Esophagus muscularis mucosa (tissue), 4 donors: ENCODE results near the gene BRSK2. TPM values are rescaled to one million over a fixed set of nuclear protein-coding genes. Genes with fewer than 3 reads are reported as not detected.

Experiments used
- DNase-seq: peaks from one replicate; pipeline ENCODE4 v3.0.0-alpha.2; 2017; ENCODE audit errors: extremely low spot score
- H3K27ac ChIP-seq, 4 donors: fragments of 200-600 bp; sonication (generic); replicated peaks in 1 of 4; 1 replicate in 3 of 4; 2 replicates in 1 of 4; pipeline ENCODE4 v1.5.1; 2016 to 2019; ENCODE audit warnings: mild to moderate bottlenecking in 1 of 4
- H3K27me3 ChIP-seq, 4 donors: fragments of 200-600 bp; sonication (generic); one replicate each; pipeline versions ENCODE4 v1.5.1 to v1.6.0; 2016 to 2019
- H3K36me3 ChIP-seq, 4 donors: fragments of 200-600 bp; sonication (generic); one replicate each; pipeline ENCODE4 v1.5.1; 2016 to 2019
- H3K4me1 ChIP-seq, 4 donors: fragments of 200-600 bp; sonication (generic); one replicate each; pipeline ENCODE4 v1.5.1; 2016 to 2019
- H3K4me3 ChIP-seq, 4 donors: fragments of 200-600 bp; sonication (generic); 1 replicate in 2 of 4; 2 replicates in 2 of 4; pipeline ENCODE4 v1.5.1; 2016 to 2019; ENCODE audit warnings: mild to moderate bottlenecking in 4 of 4, moderate library complexity in 1 of 4
- H3K9me3 ChIP-seq, 4 donors: fragments of 200-600 bp; sonication (generic); 1 replicate in 3 of 4; 2 replicates in 1 of 4; pipeline ENCODE4 v1.5.1; 2016 to 2019
- EP300 ChIP-seq: sonication (generic); formaldehyde crosslinking; IDR thresholded peaks from one replicate; pipeline ENCODE4 v1.6.1; 2017; ENCODE audit warnings: antibody characterized with exemption
- POLR2A ChIP-seq: fragments of 450-650 bp; IDR thresholded peaks from one replicate; pipeline ENCODE4 v1.6.1; 2017; ENCODE audit warnings: antibody characterized with exemption, moderate library complexity, mild to moderate bottlenecking, low read depth
- POLR2AphosphoS5 ChIP-seq, 2 donors: sonication (generic); formaldehyde crosslinking; IDR thresholded peaks; one replicate each; pipeline ENCODE4 v1.6.1; 2017; ENCODE audit warnings: antibody characterized with exemption in 2 of 2
- WGBS: methylation state at CpG from one replicate; pipeline ENCODE4 v1.1.5; 2018; 5-methylcytosine and 5-hydroxymethylcytosine counted together
- intact Hi-C: fragments of 100-400 bp; cut with DNase I; formaldehyde crosslinking; loops from one replicate; pipeline ENCODE4 v1.15.1; 2023
- total RNA-seq, 4 donors: library from RNA; depleted of rRNA; stranded (reverse); fragments of >200 nt; gene quantifications; one replicate each; pipeline versions ENCODE4 v1.1.0 to v1.2.1, GENCODE V29; 2016
- TF ChIP-seq, protein P1 (sequence below), 3 experiments: fragments of 200-600 bp in 2 of 3; fragments of 450-650 bp in 1 of 3; sonication (generic) in 2 of 3; IDR thresholded peaks; one replicate each; pipeline ENCODE4 v1.5.1; 2017 to 2019; ENCODE audit warnings: antibody characterized with exemption in 3 of 3, mild to moderate bottlenecking in 2 of 3, moderate library complexity in 1 of 3

BRSK2 gene
- total RNA-seq, 4 donors from 2014 or later: 1.0 to 3.3 (median 2.8) TPM

DNA sequence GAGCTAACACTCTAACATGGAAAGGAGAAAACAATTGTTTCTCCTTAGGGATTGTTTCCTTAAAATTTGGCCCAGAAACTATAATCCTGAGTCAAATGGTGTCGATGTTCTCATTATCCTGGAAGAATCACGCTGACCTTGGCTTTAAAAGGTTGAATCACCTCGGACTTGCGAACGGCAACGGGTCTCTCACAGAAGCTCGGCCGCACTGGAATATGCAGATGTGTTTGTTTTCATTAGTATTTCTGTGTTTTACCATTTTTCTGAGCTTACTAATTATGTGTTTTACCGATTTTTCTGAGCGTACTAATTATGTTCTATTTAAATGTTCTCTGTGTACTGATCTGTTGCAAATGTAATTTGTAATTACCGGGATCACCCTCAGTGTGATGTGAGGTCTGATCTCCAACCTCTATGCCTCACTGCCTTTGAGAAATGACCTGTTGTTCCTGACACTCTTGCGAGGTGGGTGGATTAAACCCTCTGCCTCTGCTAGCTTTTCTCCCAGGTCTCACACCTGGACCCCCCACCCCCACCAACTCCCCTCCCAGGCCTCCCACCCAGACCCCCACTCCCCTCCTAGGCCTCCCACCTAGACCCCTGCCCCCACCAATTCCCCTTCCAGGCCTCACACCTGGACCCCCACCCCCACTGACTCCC, 38.3 kb upstream of the BRSK2 start:
- 75% methylated on average over 12 of the region's 12 CpGs for WGBS
- H3K9me3 ChIP-seq: no peaks in the 10 kb centered on the region
- no peak for TF ChIP-seq EP300
- no peaks in the 10 kb centered on the region for H3K36me3 ChIP-seq
- intact Hi-C loops: no loop called here
- H3K4me3 ChIP-seq: no peak overlapping the region
- peaks cover 0 to 40% (median 3%) of the 10 kb centered on the region in 4 donors for H3K27me3 ChIP-seq
- DNase-seq: no peak
- no peaks in the 10 kb centered on the region for H3K4me1 ChIP-seq
- no peak overlapping the region for H3K27ac ChIP-seq

DNA sequence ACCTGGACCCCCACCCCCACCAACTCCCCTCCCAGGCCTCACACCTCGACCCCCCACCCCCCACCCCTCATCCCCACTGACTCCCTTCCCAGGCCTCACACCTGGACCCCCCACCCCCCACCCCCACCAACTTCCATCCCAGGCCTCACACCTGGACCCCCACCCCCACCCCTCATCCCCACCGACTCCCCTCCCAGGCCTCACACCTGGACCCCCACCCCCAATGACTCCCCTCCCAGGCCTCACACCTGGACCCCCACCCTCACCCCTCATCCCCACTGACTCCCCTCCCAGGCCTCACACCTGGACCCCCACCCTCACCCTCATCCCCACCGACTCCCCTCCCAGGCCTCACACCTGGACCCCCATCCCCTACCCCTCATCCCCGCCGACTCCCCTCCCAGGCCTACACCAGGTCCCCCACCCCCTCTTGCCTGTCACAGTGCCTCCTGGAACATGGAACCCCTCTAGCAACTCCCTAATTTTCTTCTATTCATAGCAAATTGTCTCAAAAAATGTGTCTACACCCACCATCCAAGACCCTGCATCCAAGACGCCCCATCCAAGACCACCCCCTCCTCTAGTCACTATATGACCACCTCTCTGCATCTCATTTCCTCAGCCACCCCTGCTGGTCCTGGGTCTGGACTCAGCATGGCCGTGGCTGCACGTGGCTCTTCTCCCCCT, 36.9 kb upstream of the BRSK2 start:
- Histone ChIP-seq H3K9me3 (no peaks in the 10 kb centered on the region), H3K4me1 (no peaks in the 10 kb centered on the region), H3K27ac (no peak overlapping the region), H3K4me3 (no peak overlapping the region), H3K36me3 (no peaks in the 10 kb centered on the region), H3K27me3 (peaks cover 0 to 40% (median 3%) of the 10 kb centered on the region in 4 donors)
- WGBS: 81% methylated on average over 4 of the region's 8 CpGs
- intact Hi-C loops: no loop called here
- no peak for DNase-seq
- TF ChIP-seq, protein P1, sequence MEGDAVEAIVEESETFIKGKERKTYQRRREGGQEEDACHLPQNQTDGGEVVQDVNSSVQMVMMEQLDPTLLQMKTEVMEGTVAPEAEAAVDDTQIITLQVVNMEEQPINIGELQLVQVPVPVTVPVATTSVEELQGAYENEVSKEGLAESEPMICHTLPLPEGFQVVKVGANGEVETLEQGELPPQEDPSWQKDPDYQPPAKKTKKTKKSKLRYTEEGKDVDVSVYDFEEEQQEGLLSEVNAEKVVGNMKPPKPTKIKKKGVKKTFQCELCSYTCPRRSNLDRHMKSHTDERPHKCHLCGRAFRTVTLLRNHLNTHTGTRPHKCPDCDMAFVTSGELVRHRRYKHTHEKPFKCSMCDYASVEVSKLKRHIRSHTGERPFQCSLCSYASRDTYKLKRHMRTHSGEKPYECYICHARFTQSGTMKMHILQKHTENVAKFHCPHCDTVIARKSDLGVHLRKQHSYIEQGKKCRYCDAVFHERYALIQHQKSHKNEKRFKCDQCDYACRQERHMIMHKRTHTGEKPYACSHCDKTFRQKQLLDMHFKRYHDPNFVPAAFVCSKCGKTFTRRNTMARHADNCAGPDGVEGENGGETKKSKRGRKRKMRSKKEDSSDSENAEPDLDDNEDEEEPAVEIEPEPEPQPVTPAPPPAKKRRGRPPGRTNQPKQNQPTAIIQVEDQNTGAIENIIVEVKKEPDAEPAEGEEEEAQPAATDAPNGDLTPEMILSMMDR (IDR thresholded peaks at IDR 0.05): no peak
- TF ChIP-seq EP300: no peak

DNA sequence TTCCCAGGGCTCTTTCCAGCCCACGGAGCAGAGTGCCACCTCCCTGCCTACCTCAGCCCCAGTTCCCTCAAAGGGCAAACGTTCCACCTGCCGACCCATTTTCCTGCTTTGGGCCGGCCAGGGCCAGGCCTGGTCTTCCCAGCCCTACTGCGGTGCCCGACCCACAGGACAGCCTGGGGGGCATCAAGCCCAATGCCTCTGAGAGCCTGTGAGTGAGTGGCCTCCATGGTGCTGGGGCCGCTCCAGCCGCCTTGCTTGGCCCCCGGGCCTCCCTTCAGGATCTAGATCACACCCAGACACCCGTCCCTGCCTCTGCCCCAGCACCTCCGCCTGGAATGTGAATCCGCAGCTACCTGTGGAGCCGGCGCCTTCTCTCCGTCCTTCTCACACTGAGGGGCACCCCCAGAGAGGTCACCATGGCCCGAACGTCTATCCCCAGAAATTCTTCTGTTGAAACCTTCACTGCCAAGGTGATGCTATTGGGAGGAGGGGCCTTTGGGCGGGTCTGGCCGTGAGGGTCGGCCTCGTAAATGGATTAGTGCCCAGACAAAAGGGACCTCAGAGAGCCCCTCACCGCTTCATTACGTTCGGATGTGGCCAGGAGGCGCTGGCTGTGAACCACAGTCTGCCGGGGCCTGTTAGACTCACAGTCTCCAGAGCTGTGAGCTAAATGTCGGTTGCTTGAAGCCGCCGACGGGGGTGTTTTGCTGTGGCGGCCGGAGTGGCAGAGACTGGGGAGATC, 36.2 kb upstream of the BRSK2 start:
- 83% methylated on average over 30 of the region's 32 CpGs for WGBS
- intact Hi-C loops: no loop called here

DNA sequence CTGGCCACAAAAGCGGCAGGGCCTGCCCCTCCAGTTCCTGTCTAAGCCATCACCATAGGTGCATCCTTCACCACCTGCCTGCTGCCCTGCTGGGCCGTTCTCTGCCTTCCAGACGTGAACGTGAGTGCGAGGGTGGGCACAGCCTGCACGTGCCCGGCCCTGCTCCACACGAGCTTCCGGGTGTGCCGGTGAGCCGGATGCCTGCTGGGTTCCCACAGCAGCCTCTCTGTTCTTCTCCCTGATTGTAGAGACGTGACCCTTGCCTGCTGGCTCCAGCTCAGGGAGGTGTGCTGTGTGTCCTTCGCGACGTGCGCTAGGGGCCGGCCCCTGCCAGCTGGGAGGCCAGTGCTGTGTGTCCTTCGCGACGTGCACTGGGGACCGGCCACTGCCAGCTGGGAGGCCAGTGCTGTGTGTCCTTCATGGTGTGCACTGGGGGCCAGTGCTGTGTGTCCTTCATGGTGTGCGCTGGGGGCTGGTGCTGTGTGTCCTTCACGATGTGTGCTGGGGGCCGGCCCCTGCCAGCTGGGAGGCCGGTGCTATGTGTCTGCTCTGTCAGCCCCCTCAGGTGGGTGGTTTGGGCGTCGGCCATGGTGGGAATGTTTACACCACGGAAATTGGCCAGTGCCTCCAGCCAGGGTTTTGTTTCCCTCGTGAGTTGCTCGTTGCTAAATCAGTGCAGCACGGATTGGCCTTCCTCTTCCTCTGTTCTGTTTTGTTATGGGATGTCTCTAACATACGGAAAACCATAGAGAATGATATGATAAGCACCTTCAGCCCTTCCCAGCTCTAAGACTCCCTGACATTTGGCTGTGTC, 35.4 kb upstream of the BRSK2 start:
- 78% methylated on average over 4 of the region's 32 CpGs for WGBS
- no peak for DNase-seq

More for the DNA sequence above, 36.2 kb upstream of the BRSK2 start:
- DNase-seq: no peak
- TF ChIP-seq POLR2AphosphoS5 (IDR thresholded peaks at IDR 0.05) (no peak), POLR2A (no peak), EP300 (no peak)
- TF ChIP-seq, protein P1 (IDR thresholded peaks at IDR 0.05): no peak
- H3K36me3 ChIP-seq: no peaks in the 10 kb centered on the region
- H3K27me3 ChIP-seq: peaks cover 0 to 47% (median 3%) of the 10 kb centered on the region in 4 donors
- H3K9me3 ChIP-seq: no peaks in the 10 kb centered on the region
- no peak overlapping the region for H3K4me3 ChIP-seq
- H3K4me1 ChIP-seq: no peaks in the 10 kb centered on the region
- no peak overlapping the region for H3K27ac ChIP-seq

More for the DNA sequence above, 35.4 kb upstream of the BRSK2 start:
- H3K9me3 ChIP-seq: no peaks in the 10 kb centered on the region
- H3K36me3 ChIP-seq: no peaks in the 10 kb centered on the region
- no peak overlapping the region for H3K4me3 ChIP-seq
- no peak for TF ChIP-seq POLR2A
- TF ChIP-seq EP300: no peak
- TF ChIP-seq, protein P1 (IDR thresholded peaks at IDR 0.05): no peak
- TF ChIP-seq POLR2AphosphoS5 (IDR thresholded peaks at IDR 0.05): no peak
- H3K4me1 ChIP-seq: no peaks in the 10 kb centered on the region
- H3K27me3 ChIP-seq: peaks cover 0 to 40% (median 3%) of the 10 kb centered on the region in 4 donors
- intact Hi-C loops: no loop called here
- H3K27ac ChIP-seq: no peak overlapping the region
